Subcutaneous adipose tissue (tissue), 4 donors: ENCODE data around the gene ERC2. TPM values are rescaled to one million over a fixed set of nuclear protein-coding genes. Genes with fewer than 3 reads are reported as not detected.

Source experiments
- total RNA-seq, 4 donors: library from RNA; depleted of rRNA; stranded (reverse); fragments of >200 nt; gene quantifications; one replicate each; pipeline ENCODE4 v1.1.0, GENCODE V29; 2016
- TF ChIP-seq, protein P1 (sequence below): fragments of 450-650 bp; IDR thresholded peaks from one replicate; pipeline ENCODE4 v1.5.1; 2016; ENCODE audit warnings: low read depth, mild to moderate bottlenecking, control low read depth, antibody characterized with exemption, moderate library complexity

The ERC2 gene
- total RNA-seq, 4 donors from 2014 or later: 1.1 TPM; not detected in 3

- TF ChIP-seq, protein P1, sequence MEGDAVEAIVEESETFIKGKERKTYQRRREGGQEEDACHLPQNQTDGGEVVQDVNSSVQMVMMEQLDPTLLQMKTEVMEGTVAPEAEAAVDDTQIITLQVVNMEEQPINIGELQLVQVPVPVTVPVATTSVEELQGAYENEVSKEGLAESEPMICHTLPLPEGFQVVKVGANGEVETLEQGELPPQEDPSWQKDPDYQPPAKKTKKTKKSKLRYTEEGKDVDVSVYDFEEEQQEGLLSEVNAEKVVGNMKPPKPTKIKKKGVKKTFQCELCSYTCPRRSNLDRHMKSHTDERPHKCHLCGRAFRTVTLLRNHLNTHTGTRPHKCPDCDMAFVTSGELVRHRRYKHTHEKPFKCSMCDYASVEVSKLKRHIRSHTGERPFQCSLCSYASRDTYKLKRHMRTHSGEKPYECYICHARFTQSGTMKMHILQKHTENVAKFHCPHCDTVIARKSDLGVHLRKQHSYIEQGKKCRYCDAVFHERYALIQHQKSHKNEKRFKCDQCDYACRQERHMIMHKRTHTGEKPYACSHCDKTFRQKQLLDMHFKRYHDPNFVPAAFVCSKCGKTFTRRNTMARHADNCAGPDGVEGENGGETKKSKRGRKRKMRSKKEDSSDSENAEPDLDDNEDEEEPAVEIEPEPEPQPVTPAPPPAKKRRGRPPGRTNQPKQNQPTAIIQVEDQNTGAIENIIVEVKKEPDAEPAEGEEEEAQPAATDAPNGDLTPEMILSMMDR: no peak
These were observed 675.5 kb downstream of the ERC2 start for GRCh38 chr3:55792742-55793141.

- TF ChIP-seq, protein P1: no peak
These were observed 676.3 kb downstream of the ERC2 start for GRCh38 chr3:55792009-55792408.

- TF ChIP-seq, protein P1: no peak
These were observed 677.5 kb downstream of the ERC2 start for GRCh38 chr3:55790596-55791350.

DNA sequence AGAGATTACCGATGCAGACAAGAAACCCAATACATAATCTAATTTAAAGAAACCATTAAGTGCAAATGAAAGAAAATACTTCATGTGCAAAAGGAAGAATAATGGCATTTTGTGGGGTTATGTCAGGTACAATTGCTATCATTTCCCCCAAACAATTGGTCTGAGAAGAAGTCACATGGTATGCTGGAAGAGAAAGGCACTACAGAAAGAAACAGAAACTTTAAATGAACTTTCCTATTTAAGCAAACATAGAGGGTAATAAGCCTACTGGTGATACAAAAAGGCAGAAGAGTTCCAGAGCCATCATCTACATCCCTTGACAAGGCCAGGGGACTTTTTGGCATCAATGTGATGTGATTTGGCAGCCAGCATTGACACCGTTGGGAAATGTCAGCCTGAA, 678.8 kb downstream of the ERC2 start:
- TF ChIP-seq, protein P1: no peak

DNA sequence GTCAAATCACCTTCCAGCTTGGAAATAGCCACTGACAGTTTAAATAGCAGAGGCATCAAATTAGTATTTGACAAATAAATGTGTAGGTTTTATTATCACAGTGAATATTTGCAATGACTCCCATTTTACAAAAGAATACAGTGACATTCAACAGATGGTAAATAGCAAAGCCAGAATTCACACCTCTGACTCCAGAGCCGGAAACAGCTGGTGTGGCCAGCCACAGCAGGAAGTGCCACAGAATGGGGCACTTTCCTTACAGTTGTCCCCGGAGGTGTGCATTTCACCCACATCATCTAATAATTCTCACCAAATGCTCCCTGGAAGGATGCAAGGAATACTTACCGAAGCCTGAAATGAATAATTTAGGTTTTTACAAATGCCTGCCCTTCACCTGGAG, 685.5 kb downstream of the ERC2 start:
- TF ChIP-seq, protein P1: no peak

- TF ChIP-seq, protein P1: no peak
These were observed 685.9 kb downstream of the ERC2 start for GRCh38 chr3:55782351-55782750.

DNA sequence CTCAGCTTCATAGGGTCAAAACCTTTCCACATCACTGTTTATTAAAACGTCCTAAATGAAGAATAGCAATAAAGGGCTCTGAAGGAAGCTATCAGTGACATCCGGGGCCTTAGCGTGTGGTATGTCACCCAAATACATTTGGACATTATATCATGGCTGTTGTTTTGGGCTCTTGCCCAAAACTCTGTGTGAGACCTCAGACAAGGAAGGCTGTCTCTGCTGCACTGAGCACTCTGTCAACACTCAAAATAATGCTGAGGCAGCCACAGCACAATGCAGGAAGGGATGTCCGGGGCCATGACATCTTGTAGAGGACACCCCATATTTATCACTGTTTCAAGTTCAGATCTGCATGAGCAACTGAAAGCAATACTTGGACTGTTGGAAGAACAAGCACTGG, 687.4 kb downstream of the ERC2 start:
- TF ChIP-seq, protein P1: no peak
